Measurements from ENCODE around the gene CFAP45. TPM values are rescaled to one million over a fixed set of nuclear protein-coding genes. Genes with fewer than 3 reads are reported as not detected.
A peak's percentile ranks its signal among the peaks of the same experiment; 100 is the strongest.

The CFAP45 gene
- 3.9 and 4.2 TPM in 2 replicates for total RNA-seq (2014; rRNA removed; shearing (Covaris generic))
- polyA plus RNA-seq (2015; cell fraction: cytosol; rRNA removed), result 1.4 and 1.6 TPM in 2 replicates
- 2.0 and 4.4 TPM in 2 replicates for polyA plus RNA-seq (2015; cell fraction: nucleus; rRNA removed)

GRCh38 chr1:159900086-159900680, at the start of gene CFAP45:
Gene CFAP45, minus strand, starts transcription at chr1:159900165. Its CDS starts 67 bp downstream, at chr1:159900098.
- DNase-seq (ENCODE audit: low read depth), result no peak

- DNase-seq (ENCODE audit: low read depth), result no peak
Observed at GRCh38 chr1:159949123-159949522, 49.2 kb upstream of the CFAP45 start.

- no peak for DNase-seq (ENCODE audit: low read depth)
Observed at GRCh38 chr1:159947942-159948341, 48.0 kb upstream of the CFAP45 start.

- DNase-seq (ENCODE audit: low read depth), result no peak
Observed at GRCh38 chr1:159946242-159947187, 46.5 kb upstream of the CFAP45 start.

GRCh38 chr1:159945483-159946241, 45.7 kb upstream of the CFAP45 start, which contains the start of gene IGSF9:
Gene IGSF9, minus strand, starts transcription at chr1:159945613. Its CDS starts 2,159 bp downstream, at chr1:159943454.
- peak; percentile 92 for DNase-seq (ENCODE audit: low read depth)

GRCh38 chr1:159944623-159945455, 44.9 kb upstream of the CFAP45 start:
- DNase-seq (ENCODE audit: low read depth), result no peak

GRCh38 chr1:159943908-159944622, 44.1 kb upstream of the CFAP45 start:
- no peak for DNase-seq (ENCODE audit: low read depth)

- no peak for DNase-seq (ENCODE audit: low read depth)
Observed at GRCh38 chr1:159943278-159943640, 43.3 kb upstream of the CFAP45 start.

- no peak for DNase-seq (ENCODE audit: low read depth)
Observed at GRCh38 chr1:159942632-159943277, 42.8 kb upstream of the CFAP45 start.

- DNase-seq (ENCODE audit: low read depth), result no peak
Observed at GRCh38 chr1:159941591-159942560, 41.9 kb upstream of the CFAP45 start.

GRCh38 chr1:159941141-159941540, 41.2 kb upstream of the CFAP45 start:
- DNase-seq (ENCODE audit: low read depth), result no peak

GRCh38 chr1:159940006-159940620, 40.1 kb upstream of the CFAP45 start:
- DNase-seq (ENCODE audit: low read depth), result no peak

GRCh38 chr1:159939678-159940002, 39.7 kb upstream of the CFAP45 start:
- DNase-seq (ENCODE audit: low read depth), result no peak

GRCh38 chr1:159938905-159939677, 39.1 kb upstream of the CFAP45 start:
- DNase-seq (ENCODE audit: low read depth), result no peak

- DNase-seq (ENCODE audit: low read depth), result no peak
Observed at GRCh38 chr1:159938211-159938852, 38.4 kb upstream of the CFAP45 start.

- DNase-seq (ENCODE audit: low read depth), result no peak
Observed at GRCh38 chr1:159937054-159937750, 37.2 kb upstream of the CFAP45 start.

Data from HT1080 (cell line).